HepG2 (cell line): ENCODE data around the gene CIITA. TPM values are rescaled to one million over a fixed set of nuclear protein-coding genes. Genes with fewer than 3 reads are reported as not detected.

Source experiments
- ATAC-seq: fragments of 200-7000 bp; cut with Tn5 transposase; 3 replicates; pipeline ENCODE4 v1.9.1; 2020; ENCODE audit warnings: mild to moderate bottlenecking, moderate library complexity
- BruUV-seq: library from RNA; stranded (reverse); fragments of 400-500 nt; replicated peaks from 2 replicates; lab custom pipeline; 2021; lab: Mats Ljungman, UMichigan
- CTCF ChIA-PET: fragments of 300-600 bp; formaldehyde crosslinking; extraction: SDS; loops from one replicate; lab custom pipeline; 2021; ENCODE audit warnings: low total read pairs, inconsistent platforms, low intra/inter-chr PET ratio; lab: Yijun Ruan, JAX
- POLR2A ChIA-PET: fragments of 350-600 bp; sonication (Branson Sonifier 250); formaldehyde crosslinking; loops from one replicate; lab custom pipeline; 2020; ENCODE audit warnings: antibody characterized with exemption, inconsistent platforms; lab: Yijun Ruan, JAX
- DNase-seq: peaks from one replicate; pipeline ENCODE4 v3.0.0-alpha.2; 2015; ENCODE audit warnings: low spot score
- FAIRE-seq: peaks from 3 replicates; lab custom pipeline; 2011; peaks lifted over from hg19 to GRCh38; lab: Jason Lieb, UNC
- H2AFZ ChIP-seq: one replicate; pipeline ENCODE4 v1.6.1; 2011; ENCODE audit warnings: low read length, inconsistent platforms
- H3K27ac ChIP-seq: fragments of 300-600 bp; 3 replicates; pipeline ENCODE4 v1.8.0; 2011; ENCODE audit warnings: mixed run types, mild to moderate bottlenecking, mixed read lengths, low read length, inconsistent platforms; ENCODE audit not compliant: insufficient read depth; ENCODE audit errors: extremely low read length
- H3K27me3 ChIP-seq, 2 experiments: fragments of 200-600 bp in 1 of 2; 2 replicates in 1 of 2; 3 replicates in 1 of 2; pipeline versions ENCODE4 v1.6.0 to v1.8.0; 2011; ENCODE audit warnings: low read length in 2 of 2, mild to moderate bottlenecking in 2 of 2, moderate library complexity in 2 of 2, inconsistent platforms in 1 of 2; ENCODE audit not compliant: insufficient read depth in 2 of 2, control insufficient read depth in 1 of 2
- H3K36me3 ChIP-seq, 2 experiments: fragments of 200-600 bp in 1 of 2; replicated peaks in 1 of 2; 2 replicates in 1 of 2; 3 replicates in 1 of 2; pipeline versions ENCODE4 v1.5.1 to v1.8.0; 2011; ENCODE audit warnings: low read length in 2 of 2, inconsistent platforms in 1 of 2; ENCODE audit not compliant: insufficient read depth in 2 of 2, control insufficient read depth in 1 of 2
- H3K4me1 ChIP-seq: 2 replicates; pipeline ENCODE4 v1.5.1; 2012; ENCODE audit warnings: low read length, inconsistent platforms; ENCODE audit not compliant: insufficient read depth
- H3K4me2 ChIP-seq: 2 replicates; pipeline ENCODE4 v1.6.0; 2011; ENCODE audit warnings: low read depth, low read length, inconsistent platforms
- H3K4me3 ChIP-seq, 3 experiments: fragments of 200-600 bp in 1 of 3; sonication (generic), shearing (Covaris generic) in 1 of 3; replicated peaks in 1 of 3; 2 replicates each; pipeline ENCODE4 v1.5.1; 2011 to 2016; ENCODE audit warnings: low read length in 3 of 3, inconsistent platforms in 2 of 3, low read depth in 2 of 3, mild to moderate bottlenecking in 2 of 3, control low read depth in 1 of 3, mixed read lengths in 1 of 3; ENCODE audit not compliant: insufficient read depth in 1 of 3
- H3K79me2 ChIP-seq: one replicate; pipeline ENCODE4 v1.6.1; 2011; ENCODE audit warnings: low read length, inconsistent platforms; ENCODE audit not compliant: insufficient read depth
- H3K9ac ChIP-seq: 2 replicates; pipeline ENCODE4 v1.6.0; 2011; ENCODE audit warnings: mild to moderate bottlenecking, low read depth, low read length, inconsistent platforms; ENCODE audit not compliant: insufficient read depth
- H3K9me3 ChIP-seq: 2 replicates; pipeline ENCODE4 v1.5.1; 2012; ENCODE audit warnings: mild to moderate bottlenecking, low read length
- H4K20me1 ChIP-seq: 2 replicates; pipeline ENCODE4 v1.6.0; 2011; ENCODE audit warnings: inconsistent platforms, mild to moderate bottlenecking, low read length, moderate library complexity; ENCODE audit not compliant: insufficient read depth
- AGO2 ChIP-seq: fragments of 200-400 bp; formaldehyde crosslinking; optimal IDR thresholded peaks from 2 replicates; pipeline ENCODE3; 2017; ENCODE audit warnings: mild to moderate bottlenecking, low read depth, low read length, moderate library complexity
- AHR ChIP-seq: IDR thresholded peaks from 2 replicates; pipeline ENCODE4 v1.6.1; 2018; ENCODE audit warnings: missing genetic modification reagents, missing compliant biosample characterization
- KAT8 ChIP-seq: IDR thresholded peaks from 2 replicates; pipeline ENCODE4 v1.6.1; 2016; ENCODE audit warnings: missing genetic modification reagents, missing compliant biosample characterization
- POLR2AphosphoS2 ChIP-seq: IDR thresholded peaks from 2 replicates; pipeline ENCODE4 v1.6.1; 2011; ENCODE audit warnings: low read depth, low read length, improper control_type of control experiment
- POLR2AphosphoS5 ChIP-seq: IDR thresholded peaks from 2 replicates; pipeline ENCODE4 v1.6.1; 2012; ENCODE audit warnings: low read depth, low read length
- TMF1 ChIP-seq: sonication (generic); formaldehyde crosslinking; IDR thresholded peaks from 2 replicates; pipeline ENCODE4 v1.8.1; 2022; ENCODE audit warnings: low read depth, missing genetic modification reagents
- ZNF570 ChIP-seq: sonication (generic); formaldehyde crosslinking; IDR thresholded peaks from 2 replicates; pipeline ENCODE4 v1.4.0; 2020; ENCODE audit warnings: mild to moderate bottlenecking, missing genetic modification reagents, borderline replicate concordance
- WGBS: methylation state at CpG from one replicate; pipeline ENCODE4 v1.1.6; 2017; ENCODE audit warnings: low lambda C conversion rate; 5-methylcytosine and 5-hydroxymethylcytosine counted together
- in situ Hi-C: cut with HindIII; loops from 2 replicates; pipeline ENCODE4 v1.10.0; 2017; ENCODE audit warnings: low pct_unique_long_range_greater_than_20kb; ENCODE audit not compliant: extremely low pct_ligation_motif_present
- intact Hi-C: fragments of 100-400 bp; cut with micrococcal nuclease; formaldehyde crosslinking; loops from one replicate; pipeline ENCODE4 v1.10.0; 2022; ENCODE audit not compliant: unreplicated experiment
- polyA plus RNA-seq, 8 experiments: library from polyadenylated mRNA; depleted of rRNA in 3 of 8; stranded (reverse) in 7 of 8; unstranded in 1 of 8; fragments of >200 nt; fragmentation: Illumina TruSeq in 4 of 8; extraction: Trizol in 4 of 8; gene quantifications; 2 replicates each; pipeline versions ENCODE4 v1.2.1 to v1.2.3, GENCODE V29; 2011 to 2016; ENCODE audit warnings: low read depth in 4 of 8, missing spikeins in 1 of 8, mixed read lengths in 1 of 8; ENCODE audit not compliant: insufficient read depth in 1 of 8
- total RNA-seq, 5 experiments: library from RNA; depleted of rRNA; stranded (reverse); fragments of >200 nt; fragmentation: Illumina TruSeq; extraction: Trizol; gene quantifications; 2 replicates each; pipeline ENCODE4 v1.2.3, GENCODE V29; 2016; ENCODE audit warnings: low read depth in 1 of 5
- TF ChIP-seq, protein P1 (sequence below): sonication (generic); formaldehyde crosslinking; IDR thresholded peaks from 2 replicates; pipeline ENCODE4 v1.4.0; 2020; ENCODE audit warnings: missing genetic modification reagents, borderline replicate concordance
- TF ChIP-seq, protein P2 (sequence below): sonication (generic); formaldehyde crosslinking; IDR thresholded peaks from 2 replicates; pipeline ENCODE4 v1.4.0; 2020; ENCODE audit warnings: missing genetic modification reagents
- TF ChIP-seq, protein P3 (sequence below): sonication (generic); formaldehyde crosslinking; IDR thresholded peaks from 2 replicates; pipeline ENCODE4 v1.5.0; 2020; ENCODE audit warnings: missing genetic modification reagents
- TF ChIP-seq, protein P4 (sequence below): sonication (generic); formaldehyde crosslinking; IDR thresholded peaks from 2 replicates; pipeline ENCODE4 v1.5.0; 2020; ENCODE audit warnings: missing genetic modification reagents

CIITA gene
- total and polyA plus RNA-seq, 2 of the 13 experiments (the other 11 are each of a cell fraction or from before 2014, with no cell fraction given) = 0.08 to 0.09 TPM

DNA sequence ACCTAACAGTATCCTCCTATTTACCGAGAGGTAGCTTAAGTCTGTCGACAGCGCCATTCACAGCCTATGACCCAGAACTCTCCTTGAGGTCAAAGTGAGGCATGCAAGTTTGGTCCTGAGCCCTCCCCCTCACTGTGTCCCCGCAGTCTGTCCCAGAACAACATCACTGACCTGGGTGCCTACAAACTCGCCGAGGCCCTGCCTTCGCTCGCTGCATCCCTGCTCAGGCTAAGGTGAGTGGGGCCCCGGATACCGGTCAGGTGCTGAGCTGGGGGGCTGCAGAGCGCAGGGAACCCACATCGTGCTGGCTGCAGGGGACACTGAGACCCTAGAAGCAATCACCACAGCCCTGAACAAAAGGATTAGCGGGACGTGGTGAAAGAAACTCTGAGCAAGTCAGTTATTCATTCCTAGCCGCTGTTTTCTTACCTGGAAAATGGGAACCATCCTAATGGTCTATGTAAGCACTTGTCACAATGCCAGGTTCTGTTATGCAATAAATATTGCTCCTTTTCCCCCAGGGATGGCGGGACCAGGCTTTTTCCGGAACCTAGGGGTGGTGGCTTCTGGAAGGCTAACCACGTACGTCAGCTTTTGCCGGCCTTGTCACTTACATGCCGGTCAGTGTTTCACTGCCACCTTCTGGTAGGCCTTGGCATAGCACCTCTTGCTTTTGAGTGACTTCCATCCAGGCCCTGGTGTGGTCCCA is 41.4 kb downstream of the CIITA start:
- peak; percentile 99 for FAIRE-seq
- TF ChIP-seq, protein P1, sequence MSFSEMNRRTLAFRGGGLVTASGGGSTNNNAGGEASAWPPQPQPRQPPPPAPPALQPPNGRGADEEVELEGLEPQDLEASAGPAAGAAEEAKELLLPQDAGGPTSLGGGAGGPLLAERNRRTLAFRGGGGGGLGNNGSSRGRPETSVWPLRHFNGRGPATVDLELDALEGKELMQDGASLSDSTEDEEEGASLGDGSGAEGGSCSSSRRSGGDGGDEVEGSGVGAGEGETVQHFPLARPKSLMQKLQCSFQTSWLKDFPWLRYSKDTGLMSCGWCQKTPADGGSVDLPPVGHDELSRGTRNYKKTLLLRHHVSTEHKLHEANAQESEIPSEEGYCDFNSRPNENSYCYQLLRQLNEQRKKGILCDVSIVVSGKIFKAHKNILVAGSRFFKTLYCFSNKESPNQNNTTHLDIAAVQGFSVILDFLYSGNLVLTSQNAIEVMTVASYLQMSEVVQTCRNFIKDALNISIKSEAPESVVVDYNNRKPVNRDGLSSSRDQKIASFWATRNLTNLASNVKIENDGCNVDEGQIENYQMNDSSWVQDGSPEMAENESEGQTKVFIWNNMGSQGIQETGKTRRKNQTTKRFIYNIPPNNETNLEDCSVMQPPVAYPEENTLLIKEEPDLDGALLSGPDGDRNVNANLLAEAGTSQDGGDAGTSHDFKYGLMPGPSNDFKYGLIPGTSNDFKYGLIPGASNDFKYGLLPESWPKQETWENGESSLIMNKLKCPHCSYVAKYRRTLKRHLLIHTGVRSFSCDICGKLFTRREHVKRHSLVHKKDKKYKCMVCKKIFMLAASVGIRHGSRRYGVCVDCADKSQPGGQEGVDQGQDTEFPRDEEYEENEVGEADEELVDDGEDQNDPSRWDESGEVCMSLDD = no peak
- TF ChIP-seq TMF1 (CRISPR knock-in tag) (no peak), KAT8 (CRISPR knock-in tag) (peak; percentile 54), ZNF570 (CRISPR knock-in tag) (no peak), AGO2 (no peak), POLR2AphosphoS2 (no peak), POLR2AphosphoS5 (no peak), AHR (CRISPR knock-in tag) (no peak)
- TF ChIP-seq, protein P2, sequence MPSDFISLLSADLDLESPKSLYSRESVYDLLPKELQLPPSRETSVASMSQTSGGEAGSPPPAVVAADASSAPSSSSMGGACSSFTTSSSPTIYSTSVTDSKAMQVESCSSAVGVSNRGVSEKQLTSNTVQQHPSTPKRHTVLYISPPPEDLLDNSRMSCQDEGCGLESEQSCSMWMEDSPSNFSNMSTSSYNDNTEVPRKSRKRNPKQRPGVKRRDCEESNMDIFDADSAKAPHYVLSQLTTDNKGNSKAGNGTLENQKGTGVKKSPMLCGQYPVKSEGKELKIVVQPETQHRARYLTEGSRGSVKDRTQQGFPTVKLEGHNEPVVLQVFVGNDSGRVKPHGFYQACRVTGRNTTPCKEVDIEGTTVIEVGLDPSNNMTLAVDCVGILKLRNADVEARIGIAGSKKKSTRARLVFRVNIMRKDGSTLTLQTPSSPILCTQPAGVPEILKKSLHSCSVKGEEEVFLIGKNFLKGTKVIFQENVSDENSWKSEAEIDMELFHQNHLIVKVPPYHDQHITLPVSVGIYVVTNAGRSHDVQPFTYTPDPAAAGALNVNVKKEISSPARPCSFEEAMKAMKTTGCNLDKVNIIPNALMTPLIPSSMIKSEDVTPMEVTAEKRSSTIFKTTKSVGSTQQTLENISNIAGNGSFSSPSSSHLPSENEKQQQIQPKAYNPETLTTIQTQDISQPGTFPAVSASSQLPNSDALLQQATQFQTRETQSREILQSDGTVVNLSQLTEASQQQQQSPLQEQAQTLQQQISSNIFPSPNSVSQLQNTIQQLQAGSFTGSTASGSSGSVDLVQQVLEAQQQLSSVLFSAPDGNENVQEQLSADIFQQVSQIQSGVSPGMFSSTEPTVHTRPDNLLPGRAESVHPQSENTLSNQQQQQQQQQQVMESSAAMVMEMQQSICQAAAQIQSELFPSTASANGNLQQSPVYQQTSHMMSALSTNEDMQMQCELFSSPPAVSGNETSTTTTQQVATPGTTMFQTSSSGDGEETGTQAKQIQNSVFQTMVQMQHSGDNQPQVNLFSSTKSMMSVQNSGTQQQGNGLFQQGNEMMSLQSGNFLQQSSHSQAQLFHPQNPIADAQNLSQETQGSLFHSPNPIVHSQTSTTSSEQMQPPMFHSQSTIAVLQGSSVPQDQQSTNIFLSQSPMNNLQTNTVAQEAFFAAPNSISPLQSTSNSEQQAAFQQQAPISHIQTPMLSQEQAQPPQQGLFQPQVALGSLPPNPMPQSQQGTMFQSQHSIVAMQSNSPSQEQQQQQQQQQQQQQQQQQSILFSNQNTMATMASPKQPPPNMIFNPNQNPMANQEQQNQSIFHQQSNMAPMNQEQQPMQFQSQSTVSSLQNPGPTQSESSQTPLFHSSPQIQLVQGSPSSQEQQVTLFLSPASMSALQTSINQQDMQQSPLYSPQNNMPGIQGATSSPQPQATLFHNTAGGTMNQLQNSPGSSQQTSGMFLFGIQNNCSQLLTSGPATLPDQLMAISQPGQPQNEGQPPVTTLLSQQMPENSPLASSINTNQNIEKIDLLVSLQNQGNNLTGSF (CRISPR knock-in tag) = 0 out of 2 replicates have a peak, but pooled peaks have one; percentile 42
- TF ChIP-seq, protein P3, sequence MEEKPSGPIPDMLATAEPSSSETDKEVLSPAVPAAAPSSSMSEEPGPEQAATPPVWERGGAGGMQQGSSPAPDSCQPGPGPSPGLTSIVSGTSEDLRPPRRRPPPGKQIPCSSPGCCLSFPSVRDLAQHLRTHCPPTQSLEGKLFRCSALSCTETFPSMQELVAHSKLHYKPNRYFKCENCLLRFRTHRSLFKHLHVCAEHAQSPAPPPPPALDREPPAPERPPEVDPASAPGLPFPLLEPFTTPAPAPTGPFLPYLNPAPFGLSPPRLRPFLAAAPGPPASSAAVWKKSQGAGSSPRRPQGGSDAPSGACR (CRISPR knock-in tag) = no peak
- TF ChIP-seq, protein P4, sequence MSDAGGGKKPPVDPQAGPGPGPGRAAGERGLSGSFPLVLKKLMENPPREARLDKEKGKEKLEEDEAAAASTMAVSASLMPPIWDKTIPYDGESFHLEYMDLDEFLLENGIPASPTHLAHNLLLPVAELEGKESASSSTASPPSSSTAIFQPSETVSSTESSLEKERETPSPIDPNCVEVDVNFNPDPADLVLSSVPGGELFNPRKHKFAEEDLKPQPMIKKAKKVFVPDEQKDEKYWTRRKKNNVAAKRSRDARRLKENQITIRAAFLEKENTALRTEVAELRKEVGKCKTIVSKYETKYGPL (CRISPR knock-in tag) = 0 out of 2 replicates have a peak, but pooled peaks have one; percentile 63

More for the DNA sequence above, 41.4 kb downstream of the CIITA start:
- no peak overlapping the region for H3K27ac ChIP-seq
- 26% methylated on average over 21 of the region's 21 CpGs for WGBS
- ChIA-PET CTCF (interaction anchor here (0.9 to 2.6 kb wide), 3 partner anchors 181 to 404 kb away, joined by 3 to 19 read pairs (median 6); no protein-coding TSS in a partner anchor), POLR2A (interaction anchor here (1.1 to 1.4 kb wide), 3 partner anchors 8 to 175 kb away, joined by 4 to 9 read pairs (median 9); partner anchors contain the start of genes DEXI and NUBP1)
- DNase-seq = peak; percentile 94
- H3K4me2 ChIP-seq = peak overlapping the region; percentile 69
- H3K27me3 ChIP-seq = peaks cover 0 to 9% of the 10 kb centered on the region in 2 experiments; a peak in 1 of 5 replicates
- in situ Hi-C loops (loop anchor here (5.0 kb wide), 1 partner anchor 401 kb away; no protein-coding TSS in a partner anchor), intact Hi-C loops (loop anchor here (1.0 kb wide), 3 partner anchors 27 to 404 kb away; no protein-coding TSS in a partner anchor)
- H3K79me2 ChIP-seq = no peaks in the 10 kb centered on the region
- H3K9ac ChIP-seq = no peak overlapping the region; the same call in 1 of the 2 replicates
- BruUV-seq = no TSS peak
- H3K36me3 ChIP-seq = no peaks in the 10 kb centered on the region
- peak overlapping the region in 1 of 3 experiments; percentile 55; a peak in 2 of 6 replicates for H3K4me3 ChIP-seq
- peak; percentile 71 for ATAC-seq
- peaks cover 43% of the 10 kb centered on the region for H3K4me1 ChIP-seq
- no peak overlapping the region for H2AFZ ChIP-seq
- no peaks in the 10 kb centered on the region for H4K20me1 ChIP-seq
- no peaks in the 10 kb centered on the region for H3K9me3 ChIP-seq
